ENCODE measurements around the gene UGT1A7. TPM values are rescaled to one million over a fixed set of nuclear protein-coding genes. Genes with fewer than 3 reads are reported as not detected.

Gene UGT1A7
- total RNA-seq (2014; rRNA removed; shearing (Covaris generic)): not detected in 2 replicates

DNA sequence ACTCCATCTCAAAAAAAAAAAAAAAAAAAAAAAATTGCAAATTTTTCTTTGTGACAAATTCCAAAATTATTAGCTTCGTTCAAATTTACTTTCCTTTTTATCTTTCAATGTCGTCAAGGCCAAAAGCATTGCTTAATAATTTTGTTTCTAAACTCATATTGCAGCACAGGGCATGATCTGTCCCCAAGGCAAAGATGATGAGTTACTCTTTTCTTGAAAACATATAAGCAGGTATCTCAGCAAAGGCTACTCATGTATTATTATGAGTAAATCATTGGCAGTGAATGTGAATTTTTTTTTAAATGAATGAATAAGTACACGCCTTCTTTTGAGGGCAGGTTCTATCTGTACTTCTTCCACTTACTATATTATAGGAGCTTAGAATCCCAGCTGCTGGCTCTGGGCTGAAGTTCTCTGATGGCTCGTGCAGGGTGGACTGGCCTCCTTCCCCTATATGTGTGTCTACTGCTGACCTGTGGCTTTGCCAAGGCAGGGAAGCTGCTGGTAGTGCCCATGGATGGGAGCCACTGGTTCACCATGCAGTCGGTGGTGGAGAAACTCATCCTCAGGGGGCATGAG lies at the start of gene UGT1A7:
Gene UGT1A7, plus strand, starts transcription at position 381 of the 579 bp plus-strand sequence. Its CDS starts 37 bp downstream, at position 418.

DNA sequence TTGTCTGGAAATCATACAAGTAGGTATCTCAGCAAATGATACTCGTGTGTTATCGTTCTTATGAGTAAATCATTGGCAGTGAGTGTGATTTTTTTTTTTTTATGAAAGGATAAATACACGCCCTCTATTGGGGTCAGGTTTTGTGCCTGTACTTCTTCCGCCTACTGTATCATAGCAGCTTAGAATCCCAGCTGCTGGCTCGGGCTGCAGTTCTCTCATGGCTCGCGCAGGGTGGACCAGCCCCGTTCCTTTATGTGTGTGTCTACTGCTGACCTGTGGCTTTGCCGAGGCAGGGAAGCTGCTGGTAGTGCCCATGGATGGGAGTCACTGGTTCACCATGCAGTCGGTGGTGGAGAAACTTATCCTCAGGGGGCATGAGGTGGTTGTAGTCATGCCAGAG lies 45.4 kb upstream of the UGT1A7 start, which contains the start of gene UGT1A10:
Gene UGT1A10, plus strand, starts transcription at position 143 of the 400 bp plus-strand sequence. Its CDS starts 75 bp downstream, at position 218.

DNA sequence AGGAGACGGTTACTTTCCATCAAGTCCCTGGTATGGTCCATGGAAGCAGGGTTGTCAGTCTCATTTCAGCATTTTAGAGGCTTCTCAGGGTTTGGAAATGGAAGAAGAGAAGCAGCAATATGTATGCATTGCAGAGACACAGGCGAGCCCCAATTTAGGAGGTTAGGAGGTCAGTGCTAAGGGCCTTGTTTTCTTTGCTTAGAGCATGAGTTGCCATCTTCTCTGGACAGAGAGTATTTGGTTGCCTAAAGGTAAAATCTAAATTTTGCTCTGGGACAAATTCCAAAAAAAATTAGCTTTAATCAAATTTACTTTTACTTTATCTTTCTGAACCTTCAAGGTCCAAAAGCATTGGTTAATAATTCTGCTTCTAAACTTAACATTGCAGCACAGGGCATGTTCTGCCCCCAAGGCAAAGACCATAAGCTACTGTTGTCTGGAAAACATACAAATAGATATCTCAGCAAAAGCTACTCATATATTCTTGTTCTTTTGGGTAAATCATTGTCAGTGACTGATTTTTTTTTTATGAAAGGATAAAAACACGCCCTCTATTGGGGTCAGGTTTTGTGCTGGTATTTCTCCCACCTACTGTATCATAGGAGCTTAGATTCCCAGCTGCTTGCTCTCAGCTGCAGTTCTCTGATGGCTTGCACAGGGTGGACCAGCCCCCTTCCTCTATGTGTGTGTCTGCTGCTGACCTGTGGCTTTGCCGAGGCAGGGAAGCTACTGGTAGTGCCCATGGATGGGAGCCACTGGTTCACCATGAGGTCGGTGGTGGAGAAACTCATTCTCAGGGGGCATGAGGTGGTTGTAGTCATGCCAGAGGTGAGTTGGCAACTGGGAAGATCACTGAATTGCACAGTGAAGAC lies 10.2 kb upstream of the UGT1A7 start, which contains the start of gene UGT1A9:
Gene UGT1A9, plus strand, starts transcription at position 609 of the 872 bp plus-strand sequence. Its CDS starts 37 bp downstream, at position 646.

DNA sequence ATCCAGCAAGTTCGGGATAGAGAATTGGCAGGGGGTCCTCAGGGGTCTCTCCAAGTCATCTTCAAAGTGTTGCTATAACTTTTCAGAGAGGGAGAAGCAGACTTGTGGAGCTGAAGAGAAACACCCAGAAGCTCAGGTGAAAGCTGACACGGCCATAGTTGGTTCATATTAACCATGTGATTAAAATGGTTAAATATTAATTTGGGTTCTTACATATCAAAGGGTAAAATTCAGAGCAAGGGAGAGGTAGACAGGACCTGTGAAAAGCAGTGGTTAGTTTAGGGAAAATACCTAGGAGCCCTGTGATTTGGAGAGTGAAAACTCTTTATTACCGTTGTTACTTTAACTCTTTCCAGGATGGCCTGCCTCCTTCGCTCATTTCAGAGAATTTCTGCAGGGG lies 10.9 kb downstream of the UGT1A7 start, which contains the start of gene UGT1A6:
Gene UGT1A6, plus strand, starts transcription at position 243 of the 400 bp plus-strand sequence. Its CDS starts 115 bp downstream, at position 358.

GRCh38 chr2:233712611-233713261 lies 31.0 kb downstream of the UGT1A7 start, which contains the start of gene UGT1A5:
Gene UGT1A5, plus strand, starts transcription at chr2:233712907. Its CDS starts 85 bp downstream, at chr2:233712992.

GRCh38 chr2:233718552-233718951 lies 36.9 kb downstream of the UGT1A7 start, which contains the start of gene UGT1A4:
Gene UGT1A4, plus strand, starts transcription at chr2:233718736. Its CDS starts 85 bp downstream, at chr2:233718821.

GRCh38 chr2:233728723-233729301 lies 47.1 kb downstream of the UGT1A7 start, which contains the start of gene UGT1A3:
Gene UGT1A3, plus strand, starts transcription at chr2:233729042. Its CDS starts 85 bp downstream, at chr2:233729127.

GRCh38 chr2:233760043-233760442 lies 78.3 kb downstream of the UGT1A7 start, which contains the start of gene UGT1A1:
Gene UGT1A1, plus strand, starts transcription at chr2:233760270. Its CDS starts 18 bp downstream, at chr2:233760288.

GRCh38 chr2:233778030-233778429 lies 96.3 kb downstream of the UGT1A7 start, which contains the start of gene MROH2A:
Gene MROH2A, plus strand, starts transcription at chr2:233778330. Its CDS starts 1,029 bp downstream, at chr2:233779359.

Other genes starting within 250 kb of the UGT1A7 start
- 15.8 and 17.1 TPM in 2 replicates for gene USP40, start 115.1 kb upstream of the UGT1A7 start, total RNA-seq (2014; rRNA removed; shearing (Covaris generic))
- gene UGT1A8, start 64.3 kb upstream of the UGT1A7 start, total RNA-seq (2014; rRNA removed; shearing (Covaris generic)): not detected in 2 replicates
- not detected in 2 replicates for gene UGT1A10, start 45.5 kb upstream of the UGT1A7 start, total RNA-seq (2014; rRNA removed; shearing (Covaris generic))
- not detected in 2 replicates for gene UGT1A9, start 10.0 kb upstream of the UGT1A7 start, total RNA-seq (2014; rRNA removed; shearing (Covaris generic))
- gene UGT1A6, start 11.0 kb downstream of the UGT1A7 start, total RNA-seq (2014; rRNA removed; shearing (Covaris generic)): not detected in 2 replicates
- gene UGT1A5, start 31.0 kb downstream of the UGT1A7 start, total RNA-seq (2014; rRNA removed; shearing (Covaris generic)): not detected in 2 replicates
- not detected in 2 replicates for gene UGT1A4, start 36.8 kb downstream of the UGT1A7 start, total RNA-seq (2014; rRNA removed; shearing (Covaris generic))
- gene UGT1A3, start 47.1 kb downstream of the UGT1A7 start, total RNA-seq (2014; rRNA removed; shearing (Covaris generic)): not detected in 2 replicates
- gene UGT1A1, start 78.4 kb downstream of the UGT1A7 start, total RNA-seq (2014; rRNA removed; shearing (Covaris generic)): not detected in 2 replicates
- not detected in 2 replicates for gene MROH2A, start 96.4 kb downstream of the UGT1A7 start, total RNA-seq (2014; rRNA removed; shearing (Covaris generic))
- 32.4 and 43.8 TPM in 2 replicates for gene HJURP, start 172.6 kb downstream of the UGT1A7 start, total RNA-seq (2014; rRNA removed; shearing (Covaris generic))
- 2.6 and 5.8 TPM in 2 replicates for gene TRPM8, start 235.5 kb downstream of the UGT1A7 start, total RNA-seq (2014; rRNA removed; shearing (Covaris generic))